Kidney epithelial cell (primary cell): ENCODE data around the gene PODNL1. TPM values are rescaled to one million over a fixed set of nuclear protein-coding genes. Genes with fewer than 3 reads are reported as not detected.

Experiments
- DNase-seq: peaks from one replicate; pipeline ENCODE4 v3.0.0-alpha.2; 2010; ENCODE audit warnings: low read depth
- H3K27me3 ChIP-seq: 2 replicates; pipeline ENCODE4 v1.6.0; 2011; ENCODE audit warnings: low read length; ENCODE audit not compliant: control insufficient read depth, insufficient read depth
- H3K36me3 ChIP-seq: 2 replicates; pipeline ENCODE4 v1.5.1; 2011; ENCODE audit warnings: low read length; ENCODE audit not compliant: control insufficient read depth, insufficient read depth
- H3K4me3 ChIP-seq: 2 replicates; pipeline ENCODE4 v1.5.1; 2011; ENCODE audit warnings: low read depth, mild to moderate bottlenecking, control low read depth, low read length
- CTCF ChIP-seq: IDR thresholded peaks from 2 replicates; pipeline ENCODE4 v1.5.1; 2011; ENCODE audit warnings: mild to moderate bottlenecking, moderate library complexity, low read length, control low read depth, inconsistent platforms; ENCODE audit not compliant: insufficient read depth, poor library complexity, severe bottlenecking
- total RNA-seq: library from RNA; depleted of rRNA; stranded (reverse); fragments of >200 nt; gene quantifications from 2 replicates; pipeline ENCODE4 v1.2.3, GENCODE V29; 2015

PODNL1 gene
- total RNA-seq, 1 donor from 2014 or later = not detected

- DNase-seq = no peak
- no peak for TF ChIP-seq CTCF
- H3K27me3 ChIP-seq = no peaks in the 10 kb centered on the region
- no peaks in the 10 kb centered on the region for H3K36me3 ChIP-seq
- H3K4me3 ChIP-seq = no peak overlapping the region
Observed at GRCh38 chr19:13963603-13964105, 25.4 kb upstream of the PODNL1 start.

GRCh38 chr19:13962699-13963602 lies 24.7 kb upstream of the PODNL1 start:
- no peak for TF ChIP-seq CTCF
- Histone ChIP-seq H3K27me3 (no peaks in the 10 kb centered on the region), H3K4me3 (no peak overlapping the region), H3K36me3 (no peaks in the 10 kb centered on the region)
- no peak for DNase-seq

- DNase-seq = no peak
- TF ChIP-seq CTCF = no peak
- Histone ChIP-seq H3K36me3 (no peaks in the 10 kb centered on the region), H3K27me3 (no peaks in the 10 kb centered on the region), H3K4me3 (no peak overlapping the region)
Observed at GRCh38 chr19:13961826-13962698, 23.8 kb upstream of the PODNL1 start.

GRCh38 chr19:13960863-13961784 lies 22.9 kb upstream of the PODNL1 start:
- Histone ChIP-seq H3K27me3 (no peaks in the 10 kb centered on the region), H3K36me3 (no peaks in the 10 kb centered on the region), H3K4me3 (no peak overlapping the region)
- peak; percentile 15 for TF ChIP-seq CTCF
- no peak for DNase-seq
